ENCODE results near the gene MSL3B.

The MSL3B gene

GRCh38 chr2:233832414-233832813 is 35.8 kb downstream of the MSL3B start:
- no peak for DNase-seq

- no peak for DNase-seq
Measured at GRCh38 chr2:233831861-233832260, 36.3 kb downstream of the MSL3B start.

GRCh38 chr2:233831011-233831721 is 37.0 kb downstream of the MSL3B start:
- DNase-seq, result no peak

GRCh38 chr2:233830111-233830802 is 37.9 kb downstream of the MSL3B start:
- DNase-seq, result no peak

GRCh38 chr2:233829193-233830110 is 38.7 kb downstream of the MSL3B start:
- no peak for DNase-seq

GRCh38 chr2:233828546-233829192 is 39.5 kb downstream of the MSL3B start:
- DNase-seq, result no peak

- no peak for DNase-seq
Measured at GRCh38 chr2:233824373-233824772, 43.8 kb downstream of the MSL3B start.

- DNase-seq, result no peak
Measured at GRCh38 chr2:233823731-233824121, 44.5 kb downstream of the MSL3B start.

GRCh38 chr2:233822781-233823730 is 45.1 kb downstream of the MSL3B start:
- no peak for DNase-seq

GRCh38 chr2:233822101-233822771 is 46.0 kb downstream of the MSL3B start:
- no peak for DNase-seq

GRCh38 chr2:233821709-233822100 is 46.5 kb downstream of the MSL3B start:
- DNase-seq, result no peak

GRCh38 chr2:233821196-233821595 is 47.0 kb downstream of the MSL3B start:
- DNase-seq, result no peak

- no peak for DNase-seq
Measured at GRCh38 chr2:233820774-233821105, 47.4 kb downstream of the MSL3B start.

- no peak for DNase-seq
Measured at GRCh38 chr2:233819884-233820773, 48.1 kb downstream of the MSL3B start.

GRCh38 chr2:233818639-233819621 is 49.3 kb downstream of the MSL3B start:
- no peak for DNase-seq

- DNase-seq, result no peak
Measured at GRCh38 chr2:233817995-233818638, 50.1 kb downstream of the MSL3B start.

GRCh38 chr2:233817361-233817911 is 50.8 kb downstream of the MSL3B start:
- DNase-seq, result no peak

- no peak for DNase-seq
Measured at GRCh38 chr2:233816771-233817170, 51.4 kb downstream of the MSL3B start.
